Body of pancreas (tissue), 4 donors: ENCODE results near the gene CTIF. TPM values are rescaled to one million over a fixed set of nuclear protein-coding genes. Genes with fewer than 3 reads are reported as not detected.

Source experiments
- ATAC-seq: fragments of 150-250 bp; one replicate; pipeline ENCODE4 v1.9.1; 2016
- DNase-seq, 4 donors: peaks; one replicate each; pipeline ENCODE4 v3.0.0-alpha.2; 2019
- H3K27ac ChIP-seq, 4 donors: fragments of 200-600 bp; sonication (generic); 1 replicate in 3 of 4; 2 replicates in 1 of 4; pipeline versions ENCODE4 v1.5.1 to v1.6.1; 2016 to 2019; ENCODE audit warnings: mild to moderate bottlenecking in 1 of 4, mixed read lengths in 1 of 4, moderate library complexity in 1 of 4
- H3K27me3 ChIP-seq, 2 donors: fragments of 200-600 bp; sonication (generic); one replicate each; pipeline ENCODE4 v1.6.0; 2016; ENCODE audit warnings: mild to moderate bottlenecking in 1 of 2
- H3K36me3 ChIP-seq, 2 donors: fragments of 200-600 bp; sonication (generic); replicated peaks in 1 of 2; 2 replicates each; pipeline ENCODE4 v1.5.1; 2016; ENCODE audit warnings: low read depth in 2 of 2; ENCODE audit not compliant: insufficient read depth in 1 of 2
- H3K4me1 ChIP-seq: fragments of 200-600 bp; sonication (generic); one replicate; pipeline ENCODE4 v1.6.0; 2016
- H3K4me3 ChIP-seq, 2 donors: fragments of 200-600 bp; sonication (generic); 1 replicate in 1 of 2; 2 replicates in 1 of 2; pipeline ENCODE4 v1.5.1; 2016 to 2019
- H3K9me3 ChIP-seq, 3 donors: fragments of 200-600 bp; sonication (generic); 1 replicate in 2 of 3; 2 replicates in 1 of 3; pipeline ENCODE4 v1.5.1; 2016
- CTCF ChIP-seq, 7 experiments: fragments of 450-650 bp in 4 of 7; fragments of 200-600 bp in 3 of 7; sonication (generic) in 3 of 7; IDR thresholded peaks; one replicate each; pipeline ENCODE4 v1.5.1; 2016 to 2019; ENCODE audit warnings: antibody characterized with exemption in 7 of 7
- POLR2A ChIP-seq, 3 donors: fragments of 450-650 bp; IDR thresholded peaks; one replicate each; pipeline ENCODE4 v1.6.1; 2016; ENCODE audit warnings: antibody characterized with exemption in 3 of 3, mild to moderate bottlenecking in 2 of 3
- WGBS, 2 donors: methylation state at CpG; one replicate each; pipeline ENCODE4 v1.1.5; 2017; 5-methylcytosine and 5-hydroxymethylcytosine counted together
- intact Hi-C: fragments of 100-400 bp; cut with DNase I; formaldehyde crosslinking; loops from one replicate; pipeline ENCODE4 v1.15.1; 2023
- total RNA-seq, 2 donors: library from RNA; depleted of rRNA; stranded (reverse); fragments of >200 nt; gene quantifications; one replicate each; pipeline ENCODE4 v1.1.0, GENCODE V29; 2016

The CTIF gene
- total RNA-seq, 2 donors from 2014 or later, result 18.7 to 24.4 TPM

GRCh38 chr18:48884771-48885170 is 345.9 kb downstream of the CTIF start:
- Histone ChIP-seq H3K36me3 (no peaks in the 10 kb centered on the region), H3K27me3 (no peaks in the 10 kb centered on the region), H3K27ac (no peak overlapping the region), H3K9me3 (no peaks in the 10 kb centered on the region), H3K4me3 (no peak overlapping the region), H3K4me1 (peaks cover 7% of the 10 kb centered on the region)
- WGBS, 2 donors, result 75 to 80% methylated on average over 4 of the region's 4 CpGs
- intact Hi-C loops, result no loop called here
- ATAC-seq, result no peak
- TF ChIP-seq POLR2A (IDR thresholded peaks at IDR 0.05), result no peak
- TF ChIP-seq CTCF (IDR thresholded peaks at IDR 0.05), result no peak
- no peak for DNase-seq

GRCh38 chr18:48885266-48885923 is 346.6 kb downstream of the CTIF start:
- Histone ChIP-seq H3K9me3 (no peaks in the 10 kb centered on the region), H3K27ac (no peak overlapping the region), H3K36me3 (no peaks in the 10 kb centered on the region), H3K4me1 (peaks cover 8% of the 10 kb centered on the region), H3K27me3 (no peaks in the 10 kb centered on the region), H3K4me3 (no peak overlapping the region)
- no peak for TF ChIP-seq CTCF (IDR thresholded peaks at IDR 0.05)
- TF ChIP-seq POLR2A (IDR thresholded peaks at IDR 0.05), result no peak
- DNase-seq (no peak), ATAC-seq (no peak)
- intact Hi-C loops, result no loop called here
- 84 to 94% methylated on average over 8 to 10 of the region's 11 CpGs for WGBS, 2 donors

GRCh38 chr18:48885924-48886400 is 347.1 kb downstream of the CTIF start:
- Histone ChIP-seq H3K9me3 (no peaks in the 10 kb centered on the region), H3K27ac (no peak overlapping the region), H3K27me3 (no peaks in the 10 kb centered on the region), H3K4me1 (peaks cover 8% of the 10 kb centered on the region), H3K36me3 (no peaks in the 10 kb centered on the region), H3K4me3 (no peak overlapping the region)
- 95 to 96% methylated on average over 7 of the region's 7 CpGs for WGBS, 2 donors
- no peak for ATAC-seq
- TF ChIP-seq POLR2A (IDR thresholded peaks at IDR 0.05) (no peak), CTCF (IDR thresholded peaks at IDR 0.05) (no peak)
- DNase-seq, result no peak
- intact Hi-C loops, result no loop called here

GRCh38 chr18:48886520-48887293 is 347.9 kb downstream of the CTIF start:
- DNase-seq (no peak), ATAC-seq (no peak)
- H3K4me1 ChIP-seq, result peaks cover 8% of the 10 kb centered on the region
- intact Hi-C loops, result no loop called here
- H3K9me3 ChIP-seq, result no peaks in the 10 kb centered on the region
- WGBS, 2 donors, result 84 to 86% methylated on average over 8 of the region's 8 CpGs
- TF ChIP-seq POLR2A (IDR thresholded peaks at IDR 0.05), result no peak
- H3K36me3 ChIP-seq, result no peaks in the 10 kb centered on the region
- no peak overlapping the region for H3K27ac ChIP-seq
- no peak overlapping the region for H3K4me3 ChIP-seq
- H3K27me3 ChIP-seq, result no peaks in the 10 kb centered on the region

GRCh38 chr18:48887294-48887904 is 348.6 kb downstream of the CTIF start:
- intact Hi-C loops, result no loop called here
- ATAC-seq, result no peak
- H3K4me1 ChIP-seq, result peaks cover 8% of the 10 kb centered on the region
- H3K27me3 ChIP-seq, result no peaks in the 10 kb centered on the region
- WGBS, 2 donors, result 81 to 91% methylated on average over 9 to 11 of the region's 12 CpGs
- TF ChIP-seq CTCF (IDR thresholded peaks at IDR 0.05) (no peak), POLR2A (IDR thresholded peaks at IDR 0.05) (no peak)
- H3K36me3 ChIP-seq, result no peaks in the 10 kb centered on the region
- DNase-seq, result no peak
- no peaks in the 10 kb centered on the region for H3K9me3 ChIP-seq
- no peak overlapping the region for H3K27ac ChIP-seq
- no peak overlapping the region for H3K4me3 ChIP-seq
